ENCODE measurements around the gene LGI4.

GRCh38 chr19:35084509-35084762 lies 50.4 kb downstream of the LGI4 start:
- TF ChIP-seq POLR2A (IDR thresholded peaks at IDR 0.05) (no peak), CTCF (IDR thresholded peaks at IDR 0.05) (no peak)
